Memory B cell (primary cell): ENCODE results near the gene LRRC8A.
"Not testable (repeated sequence)": the region's sequence is repeated elsewhere in the genome, so short reads cannot be mapped to it uniquely, and the experiment has no call there.

Experiments used
- ATAC-seq: fragments of 150-1000 bp; cut with Tn5 transposase; 2 replicates; pipeline ENCODE4 v1.10.0; 2021; ENCODE audit warnings: low read depth, mild to moderate bottlenecking, moderate library complexity
- DNase-seq, 2 donors: peaks; one replicate each; pipeline ENCODE4 v3.0.0; 2022; ENCODE audit warnings: low spot score in 2 of 2
- H3K27ac Mint-ChIP-seq: one replicate; pipeline ENCODE4 v1.8.0; 2022; ENCODE audit warnings: mild to moderate bottlenecking, moderate library complexity, mixed read lengths
- H3K27me3 Mint-ChIP-seq: one replicate; pipeline ENCODE4 v1.8.0; 2022; ENCODE audit warnings: mixed read lengths
- H3K36me3 Mint-ChIP-seq: one replicate; pipeline ENCODE4 v1.8.0; 2022; ENCODE audit warnings: mild to moderate bottlenecking, mixed read lengths
- H3K4me1 Mint-ChIP-seq: one replicate; pipeline ENCODE4 v1.8.0; 2022; ENCODE audit warnings: mixed read lengths
- H3K4me3 Mint-ChIP-seq: one replicate; pipeline ENCODE4 v1.8.0; 2022; ENCODE audit warnings: mild to moderate bottlenecking, moderate library complexity, mixed read lengths
- H3K9me3 Mint-ChIP-seq: one replicate; pipeline ENCODE4 v1.8.0; 2022; ENCODE audit warnings: mixed read lengths

The LRRC8A gene

GRCh38 chr9:128851779-128852600, 29.9 kb upstream of the LRRC8A start:
- H3K27ac Mint-ChIP-seq, DNase-seq, H3K4me3 Mint-ChIP-seq, H3K9me3 Mint-ChIP-seq, ATAC-seq, H3K27me3 Mint-ChIP-seq, H3K4me1 Mint-ChIP-seq: not testable (repeated sequence)
- H3K36me3 Mint-ChIP-seq: peaks cover 18% of the 10 kb centered on the region

- DNase-seq, H3K27me3 Mint-ChIP-seq, H3K4me3 Mint-ChIP-seq, H3K4me1 Mint-ChIP-seq, ATAC-seq, H3K9me3 Mint-ChIP-seq, H3K27ac Mint-ChIP-seq: not testable (repeated sequence)
- H3K36me3 Mint-ChIP-seq: peaks cover 17% of the 10 kb centered on the region
Observed at GRCh38 chr9:128852646-128853045, 29.3 kb upstream of the LRRC8A start.

GRCh38 chr9:128854454-128854853, 27.5 kb upstream of the LRRC8A start:
- H3K4me1 Mint-ChIP-seq, H3K27ac Mint-ChIP-seq, H3K27me3 Mint-ChIP-seq, ATAC-seq, H3K4me3 Mint-ChIP-seq, H3K9me3 Mint-ChIP-seq, DNase-seq: not testable (repeated sequence)
- H3K36me3 Mint-ChIP-seq: peaks cover 15% of the 10 kb centered on the region

- not testable (repeated sequence) for H3K36me3 Mint-ChIP-seq, H3K4me1 Mint-ChIP-seq, H3K27me3 Mint-ChIP-seq, ATAC-seq, DNase-seq, H3K9me3 Mint-ChIP-seq, H3K27ac Mint-ChIP-seq, H3K4me3 Mint-ChIP-seq
Observed at GRCh38 chr9:128858476-128858875, 23.5 kb upstream of the LRRC8A start.

- peaks cover 3% of the 10 kb centered on the region for H3K4me1 Mint-ChIP-seq
- H3K36me3 Mint-ChIP-seq: no peaks in the 10 kb centered on the region
- H3K27ac Mint-ChIP-seq: no peak overlapping the region
- ATAC-seq (no peak), DNase-seq (no peak)
- no peak overlapping the region for H3K4me3 Mint-ChIP-seq
- no peaks in the 10 kb centered on the region for H3K9me3 Mint-ChIP-seq
- H3K27me3 Mint-ChIP-seq: no peaks in the 10 kb centered on the region
Observed at GRCh38 chr9:128860937-128861336, 21.0 kb upstream of the LRRC8A start.

GRCh38 chr9:128861501-128861900, 20.4 kb upstream of the LRRC8A start:
- DNase-seq (no peak), ATAC-seq (no peak)
- Mint-ChIP-seq H3K4me1 (peaks cover 3% of the 10 kb centered on the region), H3K27me3 (no peaks in the 10 kb centered on the region), H3K9me3 (no peaks in the 10 kb centered on the region), H3K4me3 (no peak overlapping the region), H3K36me3 (no peaks in the 10 kb centered on the region), H3K27ac (no peak overlapping the region)

GRCh38 chr9:128862401-128862851, 19.5 kb upstream of the LRRC8A start:
- no peaks in the 10 kb centered on the region for H3K36me3 Mint-ChIP-seq
- no peaks in the 10 kb centered on the region for H3K9me3 Mint-ChIP-seq
- ATAC-seq (no peak), DNase-seq (no peak)
- H3K27me3 Mint-ChIP-seq: no peaks in the 10 kb centered on the region
- peaks cover 3% of the 10 kb centered on the region for H3K4me1 Mint-ChIP-seq
- H3K4me3 Mint-ChIP-seq: no peak overlapping the region
- H3K27ac Mint-ChIP-seq: no peak overlapping the region

GRCh38 chr9:128863647-128864046, 18.3 kb upstream of the LRRC8A start:
- Mint-ChIP-seq H3K9me3 (no peaks in the 10 kb centered on the region), H3K4me1 (peaks cover 3% of the 10 kb centered on the region), H3K4me3 (no peak overlapping the region), H3K36me3 (no peaks in the 10 kb centered on the region), H3K27me3 (no peaks in the 10 kb centered on the region), H3K27ac (no peak overlapping the region)
- DNase-seq (peak; percentile 83 to 90), ATAC-seq (peak; percentile 95)

- no peaks in the 10 kb centered on the region for H3K27me3 Mint-ChIP-seq
- H3K4me3 Mint-ChIP-seq: no peak overlapping the region
- H3K9me3 Mint-ChIP-seq: no peaks in the 10 kb centered on the region
- peaks cover 4% of the 10 kb centered on the region for H3K36me3 Mint-ChIP-seq
- ATAC-seq: no peak
- no peak for DNase-seq
- H3K4me1 Mint-ChIP-seq: no peaks in the 10 kb centered on the region
- no peak overlapping the region for H3K27ac Mint-ChIP-seq
Observed at GRCh38 chr9:128870128-128870940, 11.6 kb upstream of the LRRC8A start.

- not testable (repeated sequence) for DNase-seq, H3K27ac Mint-ChIP-seq, H3K9me3 Mint-ChIP-seq, H3K4me3 Mint-ChIP-seq, H3K4me1 Mint-ChIP-seq, ATAC-seq, H3K36me3 Mint-ChIP-seq, H3K27me3 Mint-ChIP-seq
Observed at GRCh38 chr9:128870941-128871265, 11.0 kb upstream of the LRRC8A start.

GRCh38 chr9:128877852-128878251, 4.1 kb upstream of the LRRC8A start:
- Mint-ChIP-seq H3K4me1 (peaks cover 9% of the 10 kb centered on the region), H3K4me3 (no peak overlapping the region), H3K9me3 (no peaks in the 10 kb centered on the region), H3K27me3 (no peaks in the 10 kb centered on the region), H3K36me3 (peaks cover 2% of the 10 kb centered on the region), H3K27ac (no peak overlapping the region)
- ATAC-seq (no peak), DNase-seq (no peak)

GRCh38 chr9:128882677-128883603, 1.0 kb downstream of the LRRC8A start:
- ATAC-seq (no peak), DNase-seq (no peak)
- Mint-ChIP-seq H3K9me3 (no peaks in the 10 kb centered on the region), H3K4me3 (peak overlapping the region; percentile 98), H3K27ac (peak overlapping the region; percentile 90), H3K36me3 (peaks cover 8% of the 10 kb centered on the region), H3K27me3 (no peaks in the 10 kb centered on the region), H3K4me1 (peaks cover 23% of the 10 kb centered on the region)

GRCh38 chr9:128884164-128884563, 2.2 kb downstream of the LRRC8A start:
- Mint-ChIP-seq H3K36me3 (peaks cover 11% of the 10 kb centered on the region), H3K9me3 (no peaks in the 10 kb centered on the region), H3K4me3 (peak overlapping the region; percentile 19), H3K27ac (no peak overlapping the region), H3K4me1 (peaks cover 23% of the 10 kb centered on the region), H3K27me3 (no peaks in the 10 kb centered on the region)
- ATAC-seq (no peak), DNase-seq (no peak)

GRCh38 chr9:128885376-128885775, 3.4 kb downstream of the LRRC8A start:
- no peak overlapping the region for H3K4me3 Mint-ChIP-seq
- H3K9me3 Mint-ChIP-seq: no peaks in the 10 kb centered on the region
- H3K36me3 Mint-ChIP-seq: peaks cover 12% of the 10 kb centered on the region
- no peak for DNase-seq
- ATAC-seq: no peak
- H3K27me3 Mint-ChIP-seq: no peaks in the 10 kb centered on the region
- peak overlapping the region; percentile 77 for H3K27ac Mint-ChIP-seq
- H3K4me1 Mint-ChIP-seq: peaks cover 23% of the 10 kb centered on the region
